Suppressor macrophage treated with lipopolysaccharide for 1 hour (primary cell): Measurements from ENCODE around the gene TTC28.
"Not testable (repeated sequence)": the region's sequence is repeated elsewhere in the genome, so short reads cannot be mapped to it uniquely, and the experiment has no call there.

Experiments
- DNase-seq, 3 donors: peaks; one replicate each; pipeline ENCODE4 v3.0.0-alpha.2; 2020 to 2022

The TTC28 gene

DNA sequence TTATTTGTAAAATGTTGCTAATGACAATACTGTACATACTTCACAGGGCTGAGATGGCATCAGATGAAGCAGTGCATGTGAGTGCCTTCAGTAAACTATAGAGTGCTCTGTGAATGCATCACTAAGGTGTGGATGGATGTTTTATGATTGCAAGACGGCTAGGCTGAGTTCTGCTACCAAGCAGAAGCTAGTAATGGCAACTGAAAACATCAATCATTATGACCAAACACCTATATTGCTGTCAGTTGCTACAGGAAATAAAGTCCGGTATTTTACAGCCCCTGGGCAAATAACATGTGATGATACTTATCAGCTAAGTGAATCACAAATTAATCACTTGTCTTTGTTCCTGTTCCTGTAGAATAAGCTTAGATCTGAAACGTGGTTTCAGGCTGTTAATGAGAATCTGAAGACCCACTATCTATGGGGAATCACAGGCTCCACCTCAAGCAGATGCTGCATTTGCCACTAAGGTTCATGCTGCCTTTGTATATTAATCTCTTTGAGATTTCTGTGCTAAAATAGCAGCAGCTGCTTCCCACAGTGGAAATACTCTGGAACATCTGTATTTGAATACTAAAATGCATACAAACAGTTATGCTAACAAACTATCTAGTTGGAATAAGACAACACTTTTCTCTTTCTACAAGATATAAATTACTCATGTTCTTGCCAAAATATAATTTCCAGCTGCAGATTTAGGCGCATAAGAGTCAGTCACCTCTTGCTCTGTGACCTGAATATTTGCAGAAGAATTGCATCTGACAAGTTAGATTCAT, 506.6 kb downstream of the TTC28 start:
- no peak for DNase-seq

DNA sequence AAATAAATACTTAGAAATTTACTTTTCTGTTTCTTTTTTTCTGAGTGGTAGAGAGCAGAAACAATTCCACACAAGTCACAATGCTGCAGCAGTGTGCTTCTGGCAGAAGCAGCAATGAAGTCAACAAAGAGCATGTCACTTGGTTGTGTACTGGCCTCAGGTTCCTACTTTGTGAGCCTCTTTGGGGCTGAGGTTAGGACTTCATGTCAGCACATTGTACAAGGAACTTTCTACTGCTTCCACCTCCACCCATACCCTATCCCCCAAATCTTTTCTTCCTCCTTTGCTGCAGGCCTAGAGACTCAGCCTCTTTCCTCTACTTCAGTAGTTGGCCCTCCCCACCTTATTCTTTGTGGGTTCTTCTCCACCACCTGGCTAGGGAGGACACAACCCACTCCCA, 507.9 kb downstream of the TTC28 start:
- DNase-seq: peak in 1 of 3 donors; percentile 2

GRCh38 chr22:28171115-28171514, 508.5 kb downstream of the TTC28 start:
- peak in 2 of 3 donors; percentile 2 to 7 for DNase-seq

DNA sequence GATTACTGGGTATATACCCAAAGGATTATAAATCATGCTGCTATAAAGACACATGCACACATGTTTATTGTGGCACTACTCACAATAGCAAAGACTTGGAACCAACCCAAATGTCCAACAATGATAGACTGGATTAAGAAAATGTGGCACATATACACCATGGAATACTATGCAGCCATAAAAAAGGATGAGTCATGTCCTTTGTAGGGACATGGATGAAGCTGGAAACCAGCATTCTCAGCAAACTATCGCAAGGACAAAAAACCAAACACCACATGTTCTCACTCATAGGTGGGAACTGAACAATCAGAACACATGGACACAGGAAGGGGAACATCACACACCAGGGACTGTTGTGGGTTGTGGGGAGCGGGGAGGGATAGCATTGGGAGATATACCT, 510.3 kb downstream of the TTC28 start:
- not testable (repeated sequence) for DNase-seq

- no peak for DNase-seq
Observed at GRCh38 chr22:28155808-28156207, 523.8 kb downstream of the TTC28 start.

DNA sequence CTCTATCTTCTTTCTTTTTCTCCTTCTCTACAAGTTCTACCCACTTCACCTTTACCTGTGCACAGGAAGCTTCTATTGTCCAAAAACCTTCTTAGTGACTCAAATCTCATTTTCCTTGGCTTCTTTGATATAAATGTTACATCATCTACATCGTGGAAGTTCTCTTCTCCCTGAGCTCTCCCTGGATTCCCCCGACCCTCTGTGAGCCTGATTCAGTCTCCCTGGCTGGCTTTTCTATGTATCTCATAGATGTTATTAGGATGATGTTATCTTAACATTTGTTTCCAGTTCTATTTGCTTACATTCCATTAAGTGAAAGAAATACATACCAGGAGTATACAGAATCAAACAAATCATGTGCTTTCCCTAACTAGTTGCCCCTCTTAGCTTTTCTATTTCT, 524.8 kb downstream of the TTC28 start:
- no peak for DNase-seq

GRCh38 chr22:28151151-28151816, 528.4 kb downstream of the TTC28 start:
- no peak for DNase-seq

GRCh38 chr22:28148816-28149465, 530.7 kb downstream of the TTC28 start:
- DNase-seq: no peak

DNA sequence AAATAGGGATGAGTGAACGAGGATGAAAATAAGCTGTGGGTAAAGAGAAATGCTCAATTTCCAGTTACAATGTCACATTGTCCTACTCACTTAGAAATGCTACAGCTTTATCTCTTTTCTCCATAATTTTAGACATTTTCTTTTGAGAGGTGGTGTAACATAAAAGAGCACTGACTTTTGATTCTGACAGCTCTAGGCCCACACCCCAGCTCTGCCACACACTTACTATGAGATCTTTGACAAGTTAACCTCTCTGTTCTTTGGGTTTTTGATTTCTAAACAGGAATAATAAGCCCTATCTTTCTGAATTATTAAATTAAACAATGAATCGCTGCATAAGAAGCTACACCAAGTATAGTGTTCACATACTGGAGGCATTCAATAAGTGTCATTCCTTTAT, 532.2 kb downstream of the TTC28 start:
- no peak for DNase-seq

- no peak for DNase-seq
Observed at GRCh38 chr22:28146401-28147314, 533.0 kb downstream of the TTC28 start.

DNA sequence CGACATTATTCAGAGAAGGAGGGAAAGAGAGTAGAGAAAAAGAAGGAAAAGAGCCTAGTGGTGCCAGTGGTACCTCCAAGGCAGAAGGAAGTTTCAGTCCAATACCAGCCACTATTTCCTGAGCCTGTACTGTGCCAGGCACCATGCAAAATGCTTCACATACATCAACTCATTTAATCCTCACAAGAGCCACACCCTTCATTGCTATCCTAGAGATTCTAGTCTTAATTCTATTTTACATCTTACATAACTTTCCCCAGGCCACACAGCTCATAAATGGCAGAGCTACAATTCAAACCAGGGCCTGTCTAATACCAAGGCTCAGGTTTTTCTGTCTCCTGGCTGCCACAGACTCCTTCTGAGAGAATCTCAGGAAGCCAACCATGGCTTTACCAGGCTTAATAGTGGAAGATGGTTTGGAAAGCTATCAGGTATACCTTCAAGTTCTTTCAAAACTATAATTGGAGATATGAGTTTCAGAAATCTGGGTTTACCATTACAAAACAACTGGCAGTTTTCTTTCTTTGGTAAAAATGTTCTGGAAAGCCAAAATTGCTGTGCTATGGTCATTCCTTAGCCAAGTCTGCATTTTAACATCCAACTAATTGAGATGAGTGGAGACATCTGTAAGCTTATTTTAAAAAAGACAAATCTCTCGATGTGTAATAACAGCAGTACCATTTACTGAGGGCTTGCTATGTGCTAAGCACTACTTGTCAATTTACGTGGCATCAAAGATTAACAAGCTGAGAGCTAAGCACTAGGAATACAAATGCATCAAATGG, 535.5 kb downstream of the TTC28 start:
- no peak for DNase-seq

DNA sequence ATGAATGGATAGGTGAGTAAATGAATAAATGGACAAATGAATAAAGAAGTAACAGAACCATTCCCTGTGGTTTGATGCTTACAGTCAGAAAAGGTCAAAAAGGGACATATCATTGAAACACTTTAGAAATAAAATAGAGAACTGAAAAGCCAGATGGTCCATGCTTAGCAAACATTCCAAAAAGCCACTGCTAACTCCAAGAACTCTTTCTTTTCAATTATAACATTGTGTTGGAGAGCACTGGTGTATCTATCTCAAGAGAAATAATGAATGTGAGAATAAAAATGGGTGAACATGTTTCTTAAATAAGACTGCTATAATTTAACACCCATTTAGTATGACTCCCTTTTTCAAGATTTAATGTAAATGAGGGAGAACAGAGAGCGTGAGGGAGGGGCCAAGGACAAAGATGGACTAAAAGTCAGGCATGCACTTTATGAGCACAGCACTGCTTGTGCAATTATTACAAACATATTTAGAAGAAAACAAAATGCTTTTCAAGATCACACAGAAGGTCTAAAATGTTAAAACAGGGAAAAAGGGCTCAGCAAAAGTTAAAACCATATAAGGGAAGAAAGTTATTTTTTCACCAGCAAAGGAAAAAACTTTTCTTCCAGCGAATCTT, 536.3 kb downstream of the TTC28 start:
- no peak for DNase-seq

GRCh38 chr22:28142361-28142961, 537.2 kb downstream of the TTC28 start:
- no peak for DNase-seq

DNA sequence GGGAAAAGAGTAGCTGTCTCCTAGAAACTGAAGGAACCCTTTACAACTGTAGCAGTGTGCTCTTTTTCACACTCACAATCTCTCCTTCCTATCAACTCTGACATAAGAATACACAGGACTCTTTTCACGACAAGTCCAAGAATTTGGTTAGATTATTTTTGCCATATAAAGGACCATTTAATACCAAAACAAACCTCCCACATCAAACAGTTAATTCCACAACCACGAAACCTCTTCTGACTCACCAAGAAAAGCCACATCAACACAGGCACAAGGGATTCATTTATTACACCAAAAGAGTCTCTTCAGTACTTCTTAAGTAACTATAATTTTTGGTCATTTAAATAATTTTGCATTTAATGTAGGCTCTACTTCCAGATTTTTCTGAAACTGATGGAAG, 538.0 kb downstream of the TTC28 start:
- no peak for DNase-seq

DNA sequence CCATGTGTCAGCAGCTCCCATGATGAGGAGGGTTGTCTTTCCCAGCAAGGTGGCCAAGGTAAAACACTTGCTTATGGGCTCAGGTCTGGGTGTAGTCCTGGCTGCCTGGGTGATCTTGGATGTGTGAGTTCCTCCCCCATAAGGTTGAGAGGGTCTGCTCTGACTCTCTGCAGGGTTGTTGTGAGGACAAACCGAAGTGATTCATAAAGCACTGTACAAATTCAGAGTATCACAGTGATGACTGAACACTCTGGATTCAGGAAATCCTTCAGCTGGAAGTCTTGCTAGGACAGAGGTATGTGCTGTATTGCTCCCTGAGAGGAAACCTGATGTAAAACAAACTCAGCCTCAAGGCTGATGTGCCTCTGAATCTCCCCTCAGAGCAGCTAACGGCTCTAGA, 539.7 kb downstream of the TTC28 start:
- DNase-seq: no peak

DNA sequence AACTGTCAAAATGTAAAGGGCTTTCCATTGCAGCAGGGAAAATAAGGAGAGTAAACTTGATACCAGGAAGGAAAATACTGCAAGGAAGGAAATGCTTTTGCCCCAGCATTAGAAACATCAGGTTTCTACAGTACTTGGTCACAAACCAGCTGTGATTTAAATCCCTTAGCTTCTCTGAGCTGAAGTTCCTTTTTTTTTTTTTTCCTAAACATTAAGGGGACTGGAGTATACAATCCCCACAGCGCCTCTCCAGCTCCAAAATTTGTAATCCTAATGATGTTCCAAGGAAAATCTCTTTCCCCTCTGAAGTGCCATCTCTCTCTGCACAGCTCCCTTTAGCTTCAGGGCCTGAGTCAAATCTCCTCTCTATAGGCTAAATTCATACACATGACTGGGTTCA, 540.1 kb downstream of the TTC28 start:
- DNase-seq: no peak

DNA sequence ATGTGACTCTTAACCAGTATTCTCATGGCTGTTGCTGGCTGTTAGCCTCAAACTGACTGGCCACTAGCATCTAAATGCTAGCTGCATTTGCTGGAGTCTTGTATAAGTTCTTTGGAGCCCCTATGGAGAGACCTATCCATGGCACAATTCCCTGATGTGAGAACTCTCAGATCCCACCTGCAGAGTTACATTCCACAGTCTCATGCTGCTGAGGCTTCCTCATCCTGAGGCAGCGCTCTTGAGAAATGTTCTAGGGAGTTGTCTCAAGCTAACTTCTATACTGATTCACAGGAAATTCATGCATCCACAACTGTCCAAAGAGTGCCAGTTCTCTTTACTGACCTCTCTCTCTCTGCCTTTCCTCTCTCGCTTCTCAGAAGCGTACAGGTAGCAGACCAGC, 542.6 kb downstream of the TTC28 start:
- no peak for DNase-seq

- no peak for DNase-seq
Observed at GRCh38 chr22:28132466-28132865, 547.2 kb downstream of the TTC28 start.

DNA sequence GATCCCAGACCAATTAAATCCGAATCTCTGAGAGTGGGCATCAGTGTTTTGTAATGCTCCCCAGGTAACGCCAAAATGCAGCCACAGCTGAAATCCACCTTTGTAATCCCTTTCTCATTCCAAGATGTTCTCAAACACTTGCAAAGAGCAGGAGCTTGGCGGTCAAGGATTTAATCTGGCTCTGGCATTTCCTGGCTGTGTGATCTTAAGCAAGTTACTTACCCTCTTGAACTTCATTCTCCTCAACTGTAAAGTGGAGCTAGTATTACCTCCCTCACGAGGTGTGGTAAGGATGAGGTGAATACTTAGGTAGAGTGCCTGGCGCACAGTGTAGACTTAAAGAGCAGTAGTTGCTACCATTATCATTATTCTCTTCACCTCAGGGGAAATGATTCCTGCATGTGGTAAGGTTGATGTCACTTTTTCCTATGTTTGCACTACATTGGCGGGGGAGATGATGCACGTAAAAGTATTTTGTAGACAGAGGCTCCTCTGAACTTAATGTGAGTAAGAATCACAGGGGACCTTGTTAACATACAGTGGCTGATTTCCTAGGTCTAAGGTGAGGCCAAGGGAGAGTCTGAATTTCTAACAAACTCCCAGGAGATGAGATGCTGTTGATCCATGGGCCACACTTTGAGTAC, 550.2 kb downstream of the TTC28 start:
- no peak for DNase-seq

- no peak for DNase-seq
Observed at GRCh38 chr22:28128827-28129226, 550.8 kb downstream of the TTC28 start.

DNA sequence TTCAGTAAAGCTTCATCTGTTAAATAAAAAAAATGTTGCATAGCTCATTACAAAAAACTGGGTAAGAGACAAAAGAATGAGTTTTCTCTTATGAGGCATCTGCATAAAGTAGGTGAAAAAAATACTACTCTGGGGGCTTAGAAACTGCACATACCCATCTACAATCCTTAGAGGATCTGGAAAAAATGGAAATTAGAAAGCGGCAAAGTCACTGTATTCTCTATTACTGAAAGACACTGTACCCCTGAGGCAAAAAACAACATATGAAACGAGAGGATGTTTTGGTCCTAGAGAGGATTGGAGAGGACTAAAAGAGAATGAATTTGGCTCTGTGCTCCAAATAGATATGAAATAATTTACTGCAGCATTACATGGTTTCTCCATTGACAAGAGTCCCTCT, 553.8 kb downstream of the TTC28 start:
- DNase-seq: no peak
